AG08396 (cell line): ENCODE measurements around the gene RAET1G.
A peak's percentile ranks its signal among the peaks of the same experiment; 100 is the strongest.
"Not testable (repeated sequence)": the region's sequence is repeated elsewhere in the genome, so short reads cannot be mapped to it uniquely, and the experiment has no call there.

ENCODE experiments used
- DNase-seq: peaks from one replicate; pipeline ENCODE4 v3.0.0; 2012; ENCODE audit warnings: low spot score, mixed read lengths

The RAET1G gene

GRCh38 chr6:149922642-149923326 is at the start of gene RAET1G:
TSS of gene RAET1G (minus strand) at chr6:149923121. CDS start at chr6:149923010, 111 bp downstream.
- DNase-seq, result peak; percentile 95

DNA sequence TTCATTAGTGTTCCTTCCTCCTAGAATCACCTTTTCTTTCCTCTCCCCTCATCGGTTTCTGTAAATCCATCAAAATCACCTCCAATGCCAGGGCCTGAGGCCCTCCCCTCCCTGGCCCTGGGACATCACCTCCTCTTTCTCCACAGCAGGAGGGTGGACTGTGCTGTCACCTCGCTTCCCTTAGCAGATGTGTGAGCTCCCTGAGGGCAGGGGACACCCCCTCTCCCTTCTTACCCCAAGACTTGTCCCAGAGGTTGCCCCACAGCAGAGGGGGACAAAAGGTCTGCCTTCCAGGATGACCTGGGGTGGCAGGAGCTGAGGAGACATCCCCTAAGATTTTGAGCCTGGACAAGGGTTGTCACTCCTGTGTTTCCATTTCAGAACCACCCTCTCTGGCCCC is 46.7 kb upstream of the RAET1G start:
- DNase-seq, result no peak

GRCh38 chr6:149968909-149969308 is 46.0 kb upstream of the RAET1G start:
- DNase-seq, result not testable (repeated sequence)

DNA sequence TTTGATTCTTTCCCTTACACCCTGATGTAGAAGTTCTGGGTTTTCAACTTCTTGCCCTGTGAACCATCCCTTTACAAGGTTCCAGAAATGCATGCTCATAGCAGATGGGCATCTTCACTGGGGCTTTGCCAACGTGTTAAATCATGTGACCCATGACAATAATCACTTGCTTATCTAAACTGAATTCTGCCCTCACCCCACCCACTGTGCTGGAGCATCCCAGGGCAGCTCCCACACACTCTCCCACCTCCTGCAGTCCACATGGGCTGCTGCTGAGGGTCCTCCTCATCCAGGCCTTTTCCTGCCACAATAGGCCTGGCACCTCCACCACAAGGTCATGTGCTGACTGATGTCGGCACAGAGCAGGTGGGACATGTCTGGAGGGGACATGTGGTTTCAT is 45.1 kb upstream of the RAET1G start:
- DNase-seq, result not testable (repeated sequence)

DNA sequence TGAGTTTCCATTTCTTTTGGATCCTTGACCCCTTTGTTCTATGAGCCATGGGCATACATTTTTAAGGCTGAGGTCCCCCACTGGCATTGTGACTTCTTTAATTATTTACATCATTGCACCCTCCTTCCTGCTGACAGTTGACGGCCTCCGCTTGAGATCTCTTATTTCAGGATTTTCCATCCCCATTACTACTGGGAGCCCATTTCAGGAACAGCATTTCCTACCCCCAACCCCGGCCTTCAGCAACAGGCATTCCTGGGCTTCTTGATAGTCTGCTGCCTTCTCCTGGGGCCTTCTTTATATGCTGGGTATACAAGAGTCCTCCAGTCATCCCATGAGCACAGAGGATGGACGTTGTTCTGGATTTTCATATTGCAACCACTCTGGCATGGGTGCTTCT is 44.7 kb upstream of the RAET1G start:
- no peak for DNase-seq

- DNase-seq, result not testable (repeated sequence)
Observed at GRCh38 chr6:149966319-149966718, 43.4 kb upstream of the RAET1G start.

DNA sequence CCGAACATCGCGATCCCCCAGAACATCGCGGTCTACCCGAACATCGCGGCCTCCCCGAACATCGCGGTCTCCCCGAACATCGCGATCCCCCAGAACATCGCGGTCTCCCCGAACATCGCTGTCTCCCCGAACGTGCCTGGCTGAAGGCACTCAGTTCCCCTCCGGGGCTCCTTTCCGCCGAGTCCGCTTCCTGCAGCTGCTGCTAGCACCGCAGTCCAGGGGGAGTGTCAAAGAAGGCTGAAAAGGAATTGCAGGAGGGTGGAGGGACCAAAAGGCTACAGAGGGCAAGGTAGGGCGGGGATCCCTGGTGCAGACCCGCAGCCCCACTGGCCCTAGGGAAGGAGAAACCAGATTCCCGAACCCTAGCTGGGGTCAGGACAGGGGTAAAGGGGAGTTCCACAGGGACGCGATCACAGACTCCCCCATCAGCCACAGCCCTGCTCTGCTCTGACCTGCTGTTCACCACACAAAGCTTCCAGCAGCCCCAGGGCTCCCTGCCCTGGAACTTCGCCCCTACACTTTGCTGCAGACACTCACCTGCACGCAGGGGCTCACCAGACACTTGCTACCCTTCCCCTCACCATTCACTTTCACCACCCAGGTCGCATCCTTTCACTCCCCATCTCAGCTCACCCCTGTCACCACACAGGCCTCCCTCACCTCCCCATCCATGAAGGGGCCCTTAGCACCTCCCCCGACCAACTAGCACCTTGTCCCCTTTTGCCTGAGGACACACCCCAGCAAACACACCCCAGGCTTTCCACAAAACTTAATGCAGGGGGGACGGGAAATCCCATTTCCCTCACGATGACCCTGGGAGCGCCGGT is 42.5 kb upstream of the RAET1G start:
- DNase-seq, result no peak

- no peak for DNase-seq
Observed at GRCh38 chr6:149964308-149965193, 41.6 kb upstream of the RAET1G start.

- peak; percentile 85 for DNase-seq
Observed at GRCh38 chr6:149963462-149964307, 40.8 kb upstream of the RAET1G start, which contains the start of gene ULBP1. TSS of gene ULBP1 (plus strand) at chr6:149963943. CDS start at chr6:149964050, 107 bp downstream.

GRCh38 chr6:149963212-149963461 is 40.2 kb upstream of the RAET1G start:
- peak; percentile 27 for DNase-seq

GRCh38 chr6:149962461-149963211 is 39.7 kb upstream of the RAET1G start:
- DNase-seq, result no peak

GRCh38 chr6:149961728-149962425 is 39.0 kb upstream of the RAET1G start:
- no peak for DNase-seq

DNA sequence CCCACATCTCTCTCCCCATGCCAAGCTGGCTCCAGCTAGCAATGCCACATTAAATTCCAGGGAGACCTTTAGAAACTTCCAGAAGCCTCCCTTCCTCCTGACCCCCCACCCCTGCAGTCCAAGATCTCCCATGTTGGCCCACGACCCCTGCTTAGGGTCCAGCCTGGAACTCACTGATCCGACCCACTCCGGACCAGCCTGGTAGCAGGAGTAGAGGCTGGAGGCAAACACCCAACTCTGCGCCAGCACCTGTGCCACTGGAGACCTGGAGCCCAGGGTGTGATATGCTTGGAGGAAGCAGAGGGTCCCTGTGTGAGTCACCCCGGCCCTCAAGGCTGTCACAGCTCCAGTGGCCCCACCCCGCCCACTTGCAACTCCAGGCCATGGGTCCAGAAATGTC is 37.6 kb upstream of the RAET1G start:
- DNase-seq, result no peak

DNA sequence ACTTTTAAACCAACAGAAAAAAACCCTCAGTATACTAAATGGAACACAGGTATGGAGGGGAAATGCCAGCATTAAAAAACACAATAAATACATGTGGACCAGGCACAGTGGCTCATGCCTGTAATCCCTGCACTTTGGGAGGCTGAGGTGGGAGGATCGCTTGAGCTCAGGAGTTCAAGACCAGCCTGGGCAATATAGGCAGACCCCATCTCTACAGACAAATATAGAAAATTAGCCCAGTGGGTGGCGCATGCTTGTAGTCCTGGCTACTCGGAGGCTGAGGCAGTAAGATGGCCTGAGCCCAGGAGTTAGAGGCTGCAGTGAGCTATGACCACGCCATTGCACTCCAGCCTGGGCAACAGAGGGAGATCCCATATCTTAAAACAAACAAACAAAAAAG is 36.9 kb upstream of the RAET1G start:
- DNase-seq, result not testable (repeated sequence)

GRCh38 chr6:149958124-149958523 is 35.2 kb upstream of the RAET1G start:
- not testable (repeated sequence) for DNase-seq

DNA sequence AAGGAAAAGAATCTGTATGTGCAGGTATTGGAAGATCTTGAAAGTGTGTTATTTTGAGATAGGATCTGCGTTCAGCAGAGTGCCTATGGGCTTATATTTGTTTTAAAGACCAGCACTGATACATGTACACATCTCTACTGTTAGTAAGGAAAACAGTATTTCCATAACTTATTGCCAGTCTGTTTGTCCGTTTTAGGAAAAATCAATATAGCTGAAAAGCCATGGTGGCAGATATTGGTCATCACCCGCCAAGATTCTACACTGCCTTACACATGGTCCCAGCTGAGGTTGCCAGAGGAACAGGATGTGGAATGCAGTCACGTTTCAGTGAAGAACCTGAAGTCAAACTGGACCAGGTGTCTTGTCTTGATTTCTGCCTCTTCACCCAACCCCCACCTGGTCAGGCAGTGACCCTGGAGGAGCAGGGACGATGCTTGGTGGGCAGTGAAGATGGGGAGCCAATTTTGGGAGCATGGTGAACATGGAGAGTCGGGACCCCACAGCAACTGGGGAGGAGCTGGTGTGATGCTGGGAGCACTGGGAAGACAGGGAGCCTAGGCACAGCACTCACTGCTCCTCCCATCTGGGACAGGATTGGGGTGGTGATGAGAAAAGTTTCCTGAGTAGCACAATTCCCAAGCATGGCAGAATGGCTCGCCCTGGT is 32.9 kb upstream of the RAET1G start:
- DNase-seq, result not testable (repeated sequence)

DNA sequence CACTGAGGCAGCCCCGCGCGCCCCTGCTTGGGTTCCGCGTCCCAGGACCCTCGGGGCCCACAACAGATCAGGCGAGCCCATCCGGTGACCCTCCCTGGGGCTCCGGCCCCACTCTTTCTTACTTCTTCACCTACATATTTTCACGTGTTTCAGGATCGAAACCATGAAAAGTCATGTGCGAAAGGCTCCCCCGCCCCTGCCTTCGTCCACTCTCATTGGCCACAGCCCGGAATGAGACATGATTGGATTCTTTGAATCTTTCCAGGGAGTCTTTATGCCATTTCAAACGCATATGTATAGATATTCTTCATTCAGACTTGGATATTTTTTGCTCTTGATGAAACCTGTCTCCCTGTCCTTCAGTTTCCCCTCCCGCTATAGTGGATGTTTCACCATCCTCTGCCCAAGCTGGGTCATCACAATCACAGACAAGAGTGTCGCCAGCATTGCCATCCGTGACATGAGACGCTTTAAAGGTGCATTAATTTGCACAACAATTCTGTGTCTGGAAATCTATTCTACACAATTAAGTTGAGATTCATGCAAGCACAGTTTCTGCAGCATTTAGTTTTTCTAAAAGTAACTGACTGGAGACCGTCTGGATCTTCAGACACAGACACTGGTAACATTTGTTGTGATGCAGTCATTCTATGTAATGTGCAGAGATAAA is 32.2 kb upstream of the RAET1G start:
- not testable (repeated sequence) for DNase-seq

DNA sequence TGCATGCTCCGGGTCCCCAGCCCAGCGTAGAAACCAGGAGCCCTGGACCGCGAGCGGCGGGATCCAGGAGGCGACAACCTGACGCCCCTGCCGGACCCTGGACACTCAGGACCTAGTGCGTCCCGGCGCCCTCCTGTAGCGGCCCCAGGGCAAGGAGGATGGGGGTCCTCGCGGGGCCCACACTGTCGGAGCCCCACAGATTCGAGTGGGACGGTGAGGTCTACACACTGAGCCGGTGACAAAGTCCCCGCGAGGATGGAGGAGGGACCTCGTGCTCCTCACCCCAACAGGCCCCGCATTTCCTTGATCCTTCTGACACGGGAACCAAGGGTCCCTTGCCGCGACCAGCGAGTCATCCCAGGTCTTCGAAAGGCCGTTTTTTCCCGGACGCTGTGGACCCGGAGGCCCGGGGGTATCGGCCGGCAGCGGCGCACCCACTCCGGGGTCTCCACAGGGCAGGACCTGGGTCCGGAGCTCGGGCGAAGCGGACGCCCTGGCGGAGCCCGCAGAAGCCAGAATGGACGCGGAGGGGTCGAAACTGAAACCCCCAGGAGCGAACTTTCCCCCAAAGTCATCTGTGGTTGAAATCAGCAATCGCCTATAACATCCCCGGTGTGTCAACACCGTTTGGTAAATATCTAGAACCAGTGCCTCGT is 31.5 kb upstream of the RAET1G start:
- not testable (repeated sequence) for DNase-seq
